ENCODE results near the gene HDAC8.
"Not testable (repeated sequence)": the region's sequence is repeated elsewhere in the genome, so short reads cannot be mapped to it uniquely, and the experiment has no call there.

Gene HDAC8

DNA sequence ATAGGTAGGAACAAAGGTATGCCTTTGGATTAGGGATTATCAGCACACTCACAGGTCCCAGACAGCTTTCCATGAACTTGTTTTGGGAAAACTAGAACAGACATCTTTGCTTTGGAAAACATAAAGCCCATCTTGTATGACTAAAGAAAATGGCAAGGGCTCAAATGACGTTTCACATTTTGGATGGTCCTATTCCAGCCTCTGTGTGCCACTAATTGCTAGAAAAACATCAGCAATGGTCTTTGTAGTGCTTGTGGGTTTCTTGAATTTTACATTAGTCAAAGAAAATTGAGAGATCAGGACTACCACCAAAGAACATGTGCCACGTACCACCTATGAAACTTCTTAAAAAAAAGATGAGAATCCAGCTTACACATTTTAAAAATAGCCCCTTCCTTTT, 111.4 kb downstream of the HDAC8 start:
- DNase-seq (ENCODE audit: low read depth) = no peak

DNA sequence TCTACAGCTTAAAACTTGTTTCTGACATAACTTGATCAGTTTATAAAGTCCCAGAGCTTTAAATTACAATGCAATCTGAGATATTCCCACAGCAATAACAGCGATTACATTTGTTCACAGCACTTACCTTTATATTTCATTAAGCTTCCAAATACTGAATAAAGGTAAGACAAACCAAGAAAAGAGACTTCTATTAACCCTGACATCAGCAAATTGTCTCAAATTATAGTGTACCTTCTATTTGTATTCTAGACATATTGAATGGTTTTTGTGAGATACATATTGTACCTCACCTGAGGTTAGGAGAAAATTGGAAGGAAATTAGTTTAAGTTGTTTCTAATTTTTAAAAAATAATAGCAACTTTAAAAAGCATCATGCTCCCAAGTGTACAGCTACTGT, 111.9 kb downstream of the HDAC8 start:
- DNase-seq (ENCODE audit: low read depth) = no peak

DNA sequence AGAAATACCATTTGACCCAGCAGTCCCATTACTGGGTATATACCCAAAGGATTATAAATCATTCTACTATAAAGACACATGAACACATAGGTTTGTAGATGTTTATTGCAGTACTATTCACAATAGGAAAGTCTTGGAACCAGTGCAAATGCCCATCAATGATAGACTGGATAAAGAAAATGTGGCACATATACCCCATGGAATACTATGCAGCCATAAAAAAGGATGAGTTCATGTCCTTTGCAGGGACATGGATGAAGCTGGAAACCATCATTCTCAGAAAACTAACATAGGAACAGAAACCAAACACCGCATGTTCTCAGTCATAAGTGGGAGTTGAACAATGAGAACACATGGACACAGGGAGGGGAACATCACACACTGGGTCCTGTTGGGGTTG, 123.6 kb downstream of the HDAC8 start:
- DNase-seq (ENCODE audit: low read depth) = not testable (repeated sequence)

DNA sequence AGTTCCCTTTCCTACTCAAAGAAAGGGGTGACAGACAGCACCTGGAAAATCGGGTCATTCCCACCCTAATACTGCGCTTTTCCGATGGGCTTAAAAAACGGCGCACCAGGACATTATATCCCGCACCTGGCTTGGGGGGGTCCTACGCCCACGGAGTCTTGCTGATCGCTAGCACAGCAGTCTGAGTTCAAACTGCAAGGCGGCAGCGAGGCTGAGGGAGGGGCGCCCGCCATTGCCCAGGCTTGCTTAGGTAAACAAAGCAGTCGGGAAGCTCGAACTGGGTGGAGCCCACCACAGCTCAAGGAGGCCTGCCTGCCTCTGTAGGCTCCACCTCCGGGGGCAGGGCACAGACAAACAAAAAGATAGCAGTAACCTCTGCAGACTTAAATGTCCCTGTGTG, 131.9 kb downstream of the HDAC8 start:
- not testable (repeated sequence) for DNase-seq (ENCODE audit: low read depth)

DNA sequence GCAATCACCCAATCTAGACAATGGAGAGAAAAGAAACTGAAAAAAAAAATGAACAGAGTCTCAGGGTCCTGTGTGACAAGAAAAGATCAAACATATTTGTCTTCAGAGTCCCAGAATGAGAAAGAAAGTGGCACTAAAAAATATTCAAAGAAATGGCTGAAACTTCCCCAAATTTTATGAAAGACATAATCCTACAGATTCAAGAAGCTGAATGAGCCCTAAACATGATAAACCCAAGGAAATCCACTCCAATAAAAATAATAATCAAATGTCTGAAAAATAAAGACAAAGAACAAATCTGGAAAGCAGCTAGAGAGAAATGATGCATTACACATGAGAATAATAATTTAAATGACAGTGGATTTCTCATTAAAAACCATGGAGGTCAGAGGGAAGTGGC, 136.6 kb downstream of the HDAC8 start:
- no peak for DNase-seq (ENCODE audit: low read depth)

DNA sequence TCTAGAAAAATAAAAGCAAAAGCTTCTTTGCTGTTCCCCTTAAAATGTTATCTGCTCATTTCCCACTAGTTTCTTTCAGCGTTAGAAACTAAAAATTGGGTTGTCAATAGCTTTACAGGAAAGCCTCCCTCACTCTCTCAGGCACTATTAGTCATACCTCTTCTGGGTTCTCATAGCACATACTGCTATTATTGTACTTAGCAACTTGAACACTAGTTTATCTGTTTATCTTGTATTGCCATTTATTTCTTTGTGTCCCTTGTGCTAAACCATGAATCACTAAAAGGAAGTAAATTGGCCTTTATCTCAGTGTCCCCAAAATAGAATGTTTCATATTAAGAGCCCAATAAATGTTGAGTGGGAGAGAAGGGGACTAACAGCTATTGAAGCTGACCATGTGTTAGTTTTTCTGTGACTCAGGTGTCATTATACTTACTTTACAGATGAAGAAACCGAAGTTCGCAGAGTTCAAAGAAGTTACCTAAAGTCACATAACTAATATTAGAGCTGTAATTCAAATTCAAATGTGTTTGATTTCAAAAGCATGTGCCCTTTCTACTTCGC, 142.2 kb downstream of the HDAC8 start:
- no peak for DNase-seq (ENCODE audit: low read depth)

DNA sequence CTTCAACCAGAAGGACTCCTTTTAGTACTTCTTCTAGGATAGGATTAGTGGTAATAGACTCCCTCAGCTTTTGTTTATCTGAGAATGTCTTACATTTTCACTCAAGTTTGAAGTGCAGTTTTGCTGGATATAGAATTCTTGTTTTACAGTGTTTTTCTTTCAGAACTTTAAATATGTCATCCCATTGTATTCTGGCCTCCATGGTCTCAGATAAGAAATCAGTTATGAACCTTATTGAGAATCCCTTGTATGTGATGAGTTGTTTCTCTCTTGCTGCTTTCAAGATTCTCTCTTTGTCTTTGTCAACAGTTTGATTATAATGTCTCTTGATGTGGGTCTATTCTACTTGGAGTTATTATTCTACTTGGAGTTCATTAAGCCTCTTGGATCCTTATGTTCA, 150.8 kb downstream of the HDAC8 start:
- no peak for DNase-seq (ENCODE audit: low read depth)

DNA sequence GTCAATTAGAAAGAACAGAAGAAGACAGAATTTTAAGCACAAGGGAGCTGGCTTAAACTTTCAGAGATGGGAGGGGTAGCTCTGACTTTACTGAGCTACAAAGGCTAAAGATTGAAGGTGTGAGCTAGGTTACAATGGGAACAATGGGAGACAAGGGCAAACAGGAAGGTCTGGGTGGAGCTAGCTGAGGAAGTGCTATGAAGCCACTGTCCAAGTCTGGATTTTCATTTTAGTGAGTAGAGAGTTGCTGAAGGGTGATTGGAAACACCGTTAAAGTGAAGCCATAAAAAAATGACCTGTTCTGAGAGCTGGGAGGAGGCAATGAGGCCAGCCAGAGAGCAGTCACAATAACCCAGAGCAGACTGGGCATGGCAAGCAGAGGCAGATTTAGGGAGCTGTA, 162.7 kb downstream of the HDAC8 start:
- no peak for DNase-seq (ENCODE audit: low read depth)

DNA sequence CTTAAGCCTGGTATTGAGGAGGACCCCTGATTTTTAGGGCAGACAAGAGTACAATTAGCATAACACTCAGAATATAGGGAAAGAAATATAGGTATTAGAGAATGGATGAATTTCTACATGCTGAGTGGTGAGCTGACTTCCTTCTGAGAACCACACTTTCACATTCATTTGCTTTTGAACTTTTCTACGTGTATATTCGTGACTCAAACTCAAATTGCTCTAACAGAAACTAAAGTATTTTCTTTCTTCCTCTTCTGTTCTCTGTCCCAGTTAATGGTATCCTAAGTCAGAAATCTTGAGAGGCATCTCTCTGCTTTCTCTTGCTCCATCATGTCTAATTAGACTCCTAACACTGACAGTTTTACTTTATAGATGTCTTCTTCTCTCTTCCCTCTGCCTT, 163.8 kb downstream of the HDAC8 start:
- no peak for DNase-seq (ENCODE audit: low read depth)

DNA sequence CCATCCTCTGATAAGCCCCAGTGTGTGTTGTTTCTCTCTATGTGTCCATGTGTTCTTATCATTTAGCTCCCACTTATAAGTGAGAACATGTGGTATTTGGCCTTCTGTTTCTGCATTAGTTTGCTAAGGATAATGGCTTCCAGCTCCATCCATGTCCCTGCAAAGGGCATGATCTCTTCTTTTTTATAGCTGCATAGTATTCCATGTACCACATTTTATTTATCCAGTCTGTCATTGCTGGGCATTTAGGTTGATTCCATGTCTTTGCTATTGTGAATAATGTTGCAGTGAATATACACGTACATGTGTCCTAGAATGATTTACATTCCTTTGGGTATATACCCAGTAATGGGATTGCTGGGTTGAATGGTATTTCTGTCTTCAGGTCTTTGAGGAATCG, 167.5 kb downstream of the HDAC8 start:
- DNase-seq (ENCODE audit: low read depth) = not testable (repeated sequence)

DNA sequence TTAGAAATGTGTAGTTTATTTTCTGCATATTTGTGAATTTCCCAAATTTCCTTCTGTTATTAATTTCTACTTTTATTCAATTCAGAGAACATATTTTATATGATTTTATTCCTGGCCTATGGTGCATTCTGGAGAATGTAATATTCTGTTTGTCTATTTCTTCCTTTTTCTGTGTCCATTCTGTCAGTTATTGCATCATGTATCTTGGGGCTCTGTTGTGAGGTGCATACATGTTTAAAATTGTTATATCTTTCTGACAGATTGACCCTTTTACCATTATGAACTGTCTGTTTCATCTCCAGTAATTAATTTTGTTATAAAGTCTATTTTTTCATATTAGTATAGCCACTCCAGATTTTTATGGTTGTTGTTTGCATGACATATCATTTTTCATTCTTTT, 170.0 kb downstream of the HDAC8 start:
- DNase-seq (ENCODE audit: low read depth) = no peak

DNA sequence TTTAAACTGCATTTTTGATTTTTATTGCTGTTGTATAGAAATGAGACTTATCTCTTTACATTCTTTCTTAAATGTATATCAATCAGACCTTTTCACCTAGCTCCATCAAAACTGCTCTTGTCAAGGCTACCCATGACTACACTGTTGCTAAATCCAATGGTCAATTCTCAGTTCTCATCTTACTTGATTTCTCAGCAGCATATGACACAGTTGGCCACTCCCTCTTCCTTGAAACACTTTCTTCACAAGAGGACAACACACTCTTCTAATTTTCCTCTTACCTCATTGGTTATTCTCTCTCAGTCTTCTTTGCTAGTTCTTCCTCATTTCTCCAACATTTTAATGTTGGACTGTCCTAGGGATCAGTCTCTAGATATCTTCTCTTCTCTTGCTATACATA, 172.8 kb downstream of the HDAC8 start:
- DNase-seq (ENCODE audit: low read depth) = no peak

DNA sequence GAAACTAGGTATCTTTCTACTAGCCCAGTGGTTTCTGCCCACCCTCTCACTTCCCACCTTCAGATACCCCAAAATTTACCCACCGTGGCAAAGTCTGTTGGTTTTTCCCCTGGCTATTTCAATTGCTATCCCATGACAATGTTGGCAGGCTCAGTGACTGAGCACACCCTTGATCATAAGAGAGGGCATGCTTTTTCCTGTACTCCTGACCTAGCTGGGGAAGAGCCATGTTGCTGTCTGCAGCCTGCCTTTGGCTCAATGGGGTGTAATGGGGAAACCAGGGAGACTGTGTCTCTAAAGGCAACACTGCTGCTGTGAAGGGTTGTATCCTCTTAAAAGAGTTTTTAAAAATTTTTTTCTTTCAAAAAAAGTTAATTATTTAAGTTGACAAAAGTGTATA, 176.5 kb downstream of the HDAC8 start:
- DNase-seq (ENCODE audit: low read depth) = no peak

DNA sequence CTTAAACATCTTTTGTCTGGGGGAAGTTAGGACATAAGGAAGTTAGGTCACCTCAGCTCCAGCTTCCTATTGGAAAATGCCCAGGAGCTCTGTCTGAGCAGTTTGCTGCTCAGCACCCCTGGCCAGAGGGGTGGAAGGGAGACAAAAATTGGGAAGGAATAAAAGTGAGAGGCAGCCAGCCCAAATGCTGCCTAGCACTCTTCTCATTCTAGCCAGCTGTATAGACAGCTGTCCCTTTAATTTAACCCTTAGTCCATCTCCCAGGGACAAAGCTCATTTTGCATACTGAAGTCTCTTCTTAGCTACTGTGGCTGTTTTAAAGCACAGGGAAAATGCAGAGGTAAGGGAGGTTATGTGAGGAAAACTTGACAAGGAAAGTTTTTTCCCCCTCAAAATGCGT, 177.4 kb downstream of the HDAC8 start:
- DNase-seq (ENCODE audit: low read depth) = no peak

DNA sequence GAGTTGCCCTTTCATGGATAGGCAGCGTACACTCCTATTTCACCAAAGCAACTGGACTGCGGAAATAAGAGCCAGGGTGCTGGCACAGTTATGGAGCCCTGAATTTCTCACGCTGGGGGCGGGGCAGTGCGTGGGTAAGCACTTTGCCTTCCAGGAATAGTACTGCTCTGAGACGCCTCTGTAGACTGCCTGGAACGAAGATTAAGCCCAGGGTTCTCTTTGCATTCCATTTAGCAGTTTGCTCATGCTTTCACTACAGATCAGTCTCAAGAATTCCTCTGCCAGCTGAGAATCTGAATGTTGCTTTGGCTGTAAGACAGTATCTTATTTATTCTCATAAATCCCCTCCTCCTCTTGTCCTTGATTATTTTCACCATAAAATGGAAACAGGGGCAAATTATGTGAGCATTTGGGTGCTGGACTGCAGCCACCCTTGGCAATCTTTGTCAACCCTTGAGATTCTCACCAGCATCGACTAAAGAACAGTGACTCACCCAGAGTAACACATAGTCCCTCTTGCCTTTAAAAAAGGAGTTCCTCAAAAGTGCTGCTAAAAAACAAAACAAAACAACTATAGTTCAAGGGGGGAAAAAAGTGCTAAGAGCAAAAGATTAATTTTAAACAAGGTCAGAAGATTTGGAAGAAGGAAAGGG, 178.0 kb downstream of the HDAC8 start:
- no peak for DNase-seq (ENCODE audit: low read depth)

DNA sequence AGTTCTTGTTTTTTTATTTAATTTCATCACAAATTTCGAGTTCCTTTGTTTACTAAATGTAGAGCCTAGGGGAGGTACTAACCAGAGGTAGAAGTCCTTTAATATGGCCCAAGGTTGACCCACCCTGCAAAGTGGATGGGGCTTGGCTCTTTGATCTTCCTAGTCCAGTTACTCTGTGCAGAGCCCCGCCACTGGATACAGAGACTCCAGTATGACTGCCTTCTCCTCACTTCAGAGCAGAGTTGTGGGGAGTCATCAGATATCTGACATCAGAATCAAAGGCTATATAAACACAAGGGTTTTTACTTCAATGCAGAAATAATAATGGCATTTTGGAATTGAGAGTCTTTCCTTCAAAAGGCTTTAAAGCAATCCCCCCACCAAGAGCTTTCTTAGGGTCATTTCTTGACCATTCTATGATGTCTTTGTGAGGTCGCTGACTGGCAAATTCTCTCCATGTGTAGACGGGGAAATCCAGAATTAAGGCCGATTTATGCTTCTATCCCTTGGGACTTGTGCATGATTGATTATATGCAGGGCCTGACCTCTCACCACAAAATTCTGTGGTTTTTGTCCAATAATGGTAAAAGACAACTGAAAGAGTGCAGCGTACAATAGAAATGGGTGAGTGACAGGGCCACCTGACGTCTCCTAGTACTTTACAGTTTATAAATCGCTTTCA, 178.7 kb downstream of the HDAC8 start:
- no peak for DNase-seq (ENCODE audit: low read depth)

DNA sequence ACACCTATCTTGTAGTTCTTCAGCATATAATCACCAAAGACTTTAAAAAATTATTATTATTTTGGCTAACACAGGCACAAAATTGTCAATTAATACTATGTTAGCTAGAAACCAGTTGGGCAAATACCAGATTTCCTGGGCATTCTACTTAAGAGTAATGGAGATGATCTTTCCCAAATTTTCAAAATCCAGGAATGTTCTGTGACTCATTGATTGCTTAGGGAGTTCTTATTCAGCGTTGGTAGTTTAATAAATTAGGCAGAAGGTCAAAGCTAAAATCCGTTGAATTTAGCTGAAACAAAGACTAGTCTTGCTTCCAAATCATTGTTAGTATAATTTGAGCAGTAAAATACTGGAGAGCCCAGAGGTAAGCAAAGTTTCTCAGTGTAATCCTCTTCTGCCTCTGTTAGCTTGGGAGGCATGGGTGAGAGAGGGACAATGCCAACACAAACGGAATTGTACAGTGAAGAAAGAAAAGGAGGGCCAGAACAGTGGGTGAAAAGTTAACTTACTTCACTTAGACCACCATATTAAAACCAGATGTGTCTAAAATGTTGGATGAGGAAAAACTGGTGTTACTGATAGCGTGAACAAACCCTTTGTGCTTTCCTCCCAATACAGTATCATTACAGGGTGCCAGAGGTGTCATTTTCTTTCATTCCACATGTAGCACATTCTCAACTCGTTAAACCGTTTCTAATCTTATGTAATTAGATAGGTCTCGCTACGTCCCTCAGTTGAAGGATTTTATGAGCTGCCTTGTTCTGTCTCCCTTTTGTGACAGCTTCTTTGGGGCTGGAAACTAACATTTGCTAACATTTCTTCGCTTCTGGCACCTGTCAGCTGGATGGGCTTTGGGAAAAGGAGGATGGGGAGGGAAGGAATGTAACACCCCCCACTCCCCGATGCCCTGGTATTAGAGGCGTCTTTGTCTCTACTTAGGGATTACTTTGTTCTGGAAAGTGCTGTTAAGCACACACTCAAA, 179.5 kb downstream of the HDAC8 start:
- DNase-seq (ENCODE audit: low read depth) = no peak

DNA sequence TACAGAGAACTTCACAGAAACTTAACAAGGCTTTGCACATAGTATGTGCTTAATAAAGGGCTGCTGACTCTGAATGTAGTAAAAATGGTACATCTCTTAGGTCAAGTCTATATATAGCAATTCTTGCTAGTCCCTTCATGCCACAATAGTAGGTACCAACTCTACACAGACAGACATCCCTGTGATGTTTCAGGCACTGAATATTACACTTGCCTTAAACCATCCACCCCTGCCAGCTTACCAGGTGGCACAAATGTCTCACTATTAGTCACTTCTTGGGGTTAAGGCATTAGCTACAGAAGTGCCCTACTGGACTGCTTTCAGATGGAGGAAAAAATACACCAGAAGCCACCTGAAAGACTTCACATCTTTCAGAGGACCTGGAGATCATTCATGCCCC, 180.6 kb downstream of the HDAC8 start:
- no peak for DNase-seq (ENCODE audit: low read depth)

DNA sequence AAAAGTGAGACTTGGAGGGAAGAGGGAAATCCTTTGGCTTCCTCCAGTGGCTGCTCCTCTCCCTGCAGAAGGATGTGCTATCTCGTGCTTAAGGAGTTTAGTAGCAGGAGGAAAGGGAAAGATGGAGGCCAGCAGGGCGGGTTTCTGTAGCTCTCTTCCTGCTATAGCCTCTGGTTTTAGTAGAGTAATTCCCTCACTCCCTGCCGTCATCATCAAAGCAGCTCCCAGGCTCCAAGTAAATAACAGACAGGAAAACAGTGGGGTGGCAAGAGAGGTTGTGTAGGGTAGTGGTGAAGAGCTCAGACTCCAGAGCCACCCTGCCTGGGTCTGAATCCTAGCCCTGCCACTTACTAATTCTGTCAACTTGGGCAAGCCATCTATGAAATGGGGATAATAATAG, 185.4 kb downstream of the HDAC8 start:
- DNase-seq (ENCODE audit: low read depth) = no peak

DNA sequence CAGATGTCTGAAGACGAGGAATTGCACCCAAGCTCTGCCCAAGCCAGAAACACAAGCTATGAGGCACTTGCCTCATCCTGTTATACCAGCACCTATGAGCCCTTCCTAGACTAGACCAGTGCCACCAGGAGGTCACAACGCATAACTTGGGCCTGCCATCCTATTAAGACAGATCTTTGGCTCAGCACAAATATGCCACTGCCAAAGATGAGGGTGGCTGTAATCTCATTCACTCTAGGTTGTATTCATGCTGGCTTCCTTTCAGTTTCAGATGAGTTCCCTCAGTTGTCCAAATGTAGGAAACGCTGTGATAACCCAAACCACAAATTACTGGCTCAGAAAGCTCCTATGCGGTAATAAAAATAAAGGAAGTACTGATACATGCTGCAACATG, 190.4 kb downstream of the HDAC8 start:
- DNase-seq (ENCODE audit: low read depth) = no peak

DNA sequence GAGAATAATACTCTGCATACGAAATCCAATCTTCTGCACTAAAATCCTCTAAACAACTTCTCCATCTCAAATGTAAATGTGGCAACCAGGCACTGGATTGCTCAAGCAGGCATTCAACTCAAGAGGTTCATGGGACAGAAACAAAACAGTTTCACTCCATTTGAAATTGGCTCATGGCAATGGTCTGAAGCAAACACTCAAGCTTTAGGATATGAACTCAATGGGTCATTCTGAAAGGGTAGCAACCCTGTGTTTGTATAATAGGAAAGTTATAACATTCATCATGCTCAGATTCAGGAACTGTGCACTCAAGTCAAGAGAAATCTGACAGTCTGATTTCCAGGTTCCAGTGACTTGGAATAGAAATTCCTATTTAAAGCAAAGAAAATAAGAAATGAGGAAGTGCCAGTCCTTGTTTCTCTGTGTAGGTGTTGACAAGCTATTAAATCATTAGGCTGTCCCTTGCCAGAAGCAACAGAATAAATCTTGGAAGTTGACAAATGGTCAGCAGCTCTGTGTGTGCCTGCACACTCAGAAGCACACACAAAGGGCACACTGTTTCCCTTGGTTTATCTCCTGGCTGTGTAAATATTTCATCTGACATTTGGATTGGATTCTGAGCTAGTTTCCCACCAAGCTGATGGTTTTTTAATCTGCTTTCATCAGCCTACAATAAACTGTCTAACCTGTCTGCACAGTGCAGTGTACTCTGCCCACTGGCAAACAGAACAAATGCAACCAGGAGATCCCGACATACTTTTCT, 191.0 kb downstream of the HDAC8 start:
- DNase-seq (ENCODE audit: low read depth) = no peak

DNA sequence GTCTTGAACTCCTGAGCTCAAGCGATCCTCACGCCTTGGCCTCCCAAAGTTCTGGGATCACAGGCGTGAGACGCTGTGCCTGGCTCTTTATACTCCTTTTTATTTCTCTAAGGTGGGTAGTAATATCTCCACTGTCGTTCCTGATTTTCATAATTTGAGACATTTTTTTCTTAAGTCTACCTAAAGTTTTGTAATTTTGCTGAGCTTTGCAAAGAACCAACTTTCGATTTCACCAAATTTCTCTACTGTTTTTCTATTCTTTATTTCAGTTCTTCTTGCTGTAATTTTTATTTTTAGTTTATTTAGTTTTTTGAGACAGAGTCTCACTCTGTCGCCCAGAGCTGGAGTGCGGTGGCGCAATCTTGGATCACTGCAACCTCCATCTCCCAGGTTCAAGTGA, 196.5 kb downstream of the HDAC8 start:
- no peak for DNase-seq (ENCODE audit: low read depth)

Data from activated T-cell treated with anti-CD3 and anti-CD28 coated beads for 24 hours (primary cell).